GM19324 (cell line): ENCODE results near the gene FAM53B.

Source experiments
- ATAC-seq: cut with Tn5 transposase; IDR thresholded peaks from one replicate; pipeline ENCODE4 v1.9.1; 2021; ENCODE audit warnings: mild to moderate bottlenecking, moderate library complexity; ENCODE audit not compliant: unreplicated experiment, low FRiP score

Gene FAM53B

GRCh38 chr10:124603376-124604213, 140.6 kb downstream of the FAM53B start:
- ATAC-seq = no peak

GRCh38 chr10:124602646-124603365, 141.4 kb downstream of the FAM53B start:
- ATAC-seq = no peak

- no peak for ATAC-seq
These were observed 142.0 kb downstream of the FAM53B start for GRCh38 chr10:124602121-124602561.

GRCh38 chr10:124601431-124602120, 142.6 kb downstream of the FAM53B start:
- peak; percentile 69 for ATAC-seq

GRCh38 chr10:124601016-124601415, 143.2 kb downstream of the FAM53B start:
- ATAC-seq = peak; percentile 4

GRCh38 chr10:124600051-124600880, 143.9 kb downstream of the FAM53B start:
- ATAC-seq = no peak

GRCh38 chr10:124599588-124600050, 144.6 kb downstream of the FAM53B start:
- ATAC-seq = no peak

- ATAC-seq = no peak
These were observed 145.2 kb downstream of the FAM53B start for GRCh38 chr10:124598773-124599587.

- no peak for ATAC-seq
These were observed 146.0 kb downstream of the FAM53B start for GRCh38 chr10:124598196-124598595.

- ATAC-seq = no peak
These were observed 146.4 kb downstream of the FAM53B start for GRCh38 chr10:124597846-124598165.

GRCh38 chr10:124596962-124597845, 147.0 kb downstream of the FAM53B start:
- ATAC-seq = no peak

- ATAC-seq = no peak
These were observed 147.9 kb downstream of the FAM53B start for GRCh38 chr10:124596116-124596785.

- no peak for ATAC-seq
These were observed 148.9 kb downstream of the FAM53B start for GRCh38 chr10:124595143-124595883.

GRCh38 chr10:124594240-124594639, 149.9 kb downstream of the FAM53B start:
- no peak for ATAC-seq

- no peak for ATAC-seq
These were observed 150.7 kb downstream of the FAM53B start for GRCh38 chr10:124593431-124593985.

GRCh38 chr10:124592736-124593430, 151.3 kb downstream of the FAM53B start:
- no peak for ATAC-seq
